HUES48 (cell line): ENCODE results near the gene UBQLN3.

Experiments
- H3K27ac ChIP-seq: one replicate; pipeline ENCODE4 v1.7.0; 2013; ENCODE audit warnings: low read depth, low read length, inconsistent platforms
- H3K27me3 ChIP-seq: 2 replicates; pipeline ENCODE4 v1.6.1; 2013; ENCODE audit warnings: mild to moderate bottlenecking, low read length; ENCODE audit not compliant: control insufficient read depth, insufficient read depth
- H3K36me3 ChIP-seq: 2 replicates; pipeline ENCODE4 v1.6.1; 2013; ENCODE audit warnings: low read length; ENCODE audit not compliant: control insufficient read depth, insufficient read depth
- H3K4me1 ChIP-seq: 2 replicates; pipeline ENCODE4 v1.6.1; 2013; ENCODE audit warnings: mild to moderate bottlenecking, low read length; ENCODE audit not compliant: control insufficient read depth, insufficient read depth
- H3K4me3 ChIP-seq: 2 replicates; pipeline ENCODE4 v1.5.1; 2013; ENCODE audit warnings: mild to moderate bottlenecking, low read depth, low read length
- H3K9ac ChIP-seq: 2 replicates; pipeline ENCODE4 v1.6.1; 2013; ENCODE audit warnings: mild to moderate bottlenecking, low read depth, low read length, moderate library complexity
- H3K9me3 ChIP-seq: 2 replicates; pipeline ENCODE4 v1.6.1; 2013; ENCODE audit warnings: low read length; ENCODE audit not compliant: control insufficient read depth, insufficient read depth

Gene UBQLN3

GRCh38 chr11:5531053-5531831 lies 21.5 kb upstream of the UBQLN3 start:
- H3K4me1 ChIP-seq = no peaks in the 10 kb centered on the region
- no peak overlapping the region for H3K27ac ChIP-seq
- H3K9ac ChIP-seq = no peak overlapping the region
- H3K27me3 ChIP-seq = peaks cover 11% of the 10 kb centered on the region
- no peaks in the 10 kb centered on the region for H3K9me3 ChIP-seq
- no peaks in the 10 kb centered on the region for H3K36me3 ChIP-seq
- H3K4me3 ChIP-seq = no peak overlapping the region

GRCh38 chr11:5528495-5528894 lies 18.7 kb upstream of the UBQLN3 start:
- Histone ChIP-seq H3K27me3 (peaks cover 32% of the 10 kb centered on the region), H3K9ac (no peak overlapping the region), H3K27ac (no peak overlapping the region), H3K4me3 (no peak overlapping the region), H3K4me1 (peaks cover 11% of the 10 kb centered on the region), H3K36me3 (no peaks in the 10 kb centered on the region), H3K9me3 (no peaks in the 10 kb centered on the region)

GRCh38 chr11:5527716-5528115 lies 18.0 kb upstream of the UBQLN3 start:
- H3K27me3 ChIP-seq = peaks cover 40% of the 10 kb centered on the region
- no peak overlapping the region for H3K4me3 ChIP-seq
- H3K4me1 ChIP-seq = peaks cover 11% of the 10 kb centered on the region
- H3K27ac ChIP-seq = no peak overlapping the region
- H3K9me3 ChIP-seq = no peaks in the 10 kb centered on the region
- H3K9ac ChIP-seq = no peak overlapping the region
- no peaks in the 10 kb centered on the region for H3K36me3 ChIP-seq

GRCh38 chr11:5524756-5525155 lies 15.0 kb upstream of the UBQLN3 start:
- H3K4me3 ChIP-seq = no peak overlapping the region
- H3K27me3 ChIP-seq = peaks cover 45% of the 10 kb centered on the region
- H3K9me3 ChIP-seq = no peaks in the 10 kb centered on the region
- peaks cover 11% of the 10 kb centered on the region for H3K4me1 ChIP-seq
- no peaks in the 10 kb centered on the region for H3K36me3 ChIP-seq
- no peak overlapping the region for H3K27ac ChIP-seq
- H3K9ac ChIP-seq = no peak overlapping the region

GRCh38 chr11:5522308-5522707 lies 12.6 kb upstream of the UBQLN3 start:
- H3K36me3 ChIP-seq = no peaks in the 10 kb centered on the region

GRCh38 chr11:5521540-5521939 lies 11.8 kb upstream of the UBQLN3 start:
- Histone ChIP-seq H3K4me1 (peaks cover 11% of the 10 kb centered on the region), H3K36me3 (no peaks in the 10 kb centered on the region), H3K9ac (no peak overlapping the region), H3K9me3 (no peaks in the 10 kb centered on the region), H3K4me3 (no peak overlapping the region), H3K27me3 (peaks cover 37% of the 10 kb centered on the region), H3K27ac (no peak overlapping the region)

More at GRCh38 chr11:5522308-5522707, 12.6 kb upstream of the UBQLN3 start:
- no peak overlapping the region for H3K27ac ChIP-seq
- H3K9me3 ChIP-seq = no peaks in the 10 kb centered on the region
- no peak overlapping the region for H3K9ac ChIP-seq
- H3K4me3 ChIP-seq = no peak overlapping the region
- H3K4me1 ChIP-seq = peaks cover 11% of the 10 kb centered on the region
- H3K27me3 ChIP-seq = peaks cover 45% of the 10 kb centered on the region

GRCh38 chr11:5516599-5516998 lies 6.8 kb upstream of the UBQLN3 start, which contains the start of gene UBQLNL:
Gene UBQLNL (minus strand): TSS chr11:5516699. CDS start chr11:5516441, 258 bp downstream.
- Histone ChIP-seq H3K36me3 (no peaks in the 10 kb centered on the region), H3K9ac (no peak within 1 kb of the TSS), H3K27ac (no peak within 1 kb of the TSS), H3K9me3 (no peaks in the 10 kb centered on the region), H3K4me3 (no peak within 1 kb of the TSS), H3K27me3 (no peaks in the 10 kb centered on the region), H3K4me1 (peaks cover 5% of the 10 kb centered on the region; the same call in 1 of the 2 replicates)

- Histone ChIP-seq H3K27me3 (no peaks in the 10 kb centered on the region), H3K4me1 (peaks cover 5% of the 10 kb centered on the region; the same call in 1 of the 2 replicates), H3K9me3 (no peaks in the 10 kb centered on the region), H3K9ac (no peak overlapping the region), H3K4me3 (no peak overlapping the region), H3K36me3 (no peaks in the 10 kb centered on the region), H3K27ac (no peak overlapping the region)
These were observed 5.1 kb upstream of the UBQLN3 start for GRCh38 chr11:5514841-5515240.

- no peaks in the 10 kb centered on the region for H3K36me3 ChIP-seq
- H3K27ac ChIP-seq = no peak overlapping the region
- H3K27me3 ChIP-seq = no peaks in the 10 kb centered on the region
- no peak overlapping the region for H3K4me3 ChIP-seq
- no peak overlapping the region for H3K9ac ChIP-seq
- H3K4me1 ChIP-seq = peaks cover 5% of the 10 kb centered on the region; the same call in 1 of the 2 replicates
- no peaks in the 10 kb centered on the region for H3K9me3 ChIP-seq
These were observed 1.2 kb downstream of the UBQLN3 start for GRCh38 chr11:5508605-5509004.

GRCh38 chr11:5507933-5508305 lies 1.8 kb downstream of the UBQLN3 start:
- Histone ChIP-seq H3K9ac (no peak overlapping the region), H3K27ac (no peak overlapping the region), H3K27me3 (no peaks in the 10 kb centered on the region), H3K4me1 (peaks cover 2% of the 10 kb centered on the region; the same call in 1 of the 2 replicates), H3K9me3 (no peaks in the 10 kb centered on the region), H3K36me3 (no peaks in the 10 kb centered on the region), H3K4me3 (no peak overlapping the region)

- Histone ChIP-seq H3K27ac (no peak overlapping the region), H3K36me3 (no peaks in the 10 kb centered on the region), H3K4me3 (no peak overlapping the region), H3K9ac (no peak overlapping the region), H3K9me3 (no peaks in the 10 kb centered on the region), H3K27me3 (no peaks in the 10 kb centered on the region), H3K4me1 (no peaks in the 10 kb centered on the region)
These were observed 2.4 kb downstream of the UBQLN3 start for GRCh38 chr11:5507177-5507932.
